WTC11 (cell line): ENCODE data around the gene HTR3B. TPM values are rescaled to one million over a fixed set of nuclear protein-coding genes. Genes with fewer than 3 reads are reported as not detected.
"Not testable (repeated sequence)": the region's sequence is repeated elsewhere in the genome, so short reads cannot be mapped to it uniquely, and the experiment has no call there.

Experiments
- ATAC-seq: fragments of 200-7000 bp; cut with Tn5 transposase; 2 replicates; pipeline ENCODE4 v1.10.0; 2021; ENCODE audit warnings: mild to moderate bottlenecking, moderate library complexity
- CTCF ChIA-PET: fragments of 300-600 bp; sonication (Branson Sonifier 250); formaldehyde crosslinking; loops from one replicate; lab custom pipeline; 2021; ENCODE audit warnings: antibody characterized with exemption; lab: Charles Lee
- POLR2A ChIA-PET: fragments of 350-600 bp; sonication (Branson Sonifier 250); formaldehyde crosslinking; loops from one replicate; lab custom pipeline; 2021; ENCODE audit warnings: antibody characterized with exemption; lab: Charles Lee
- DNase-seq: peaks from one replicate; pipeline ENCODE4 v3.0.0; 2021; ENCODE audit warnings: low spot score
- H3K27ac Mint-ChIP-seq: 2 replicates; pipeline ENCODE4 v1.8.0; 2021; ENCODE audit warnings: mixed read lengths
- H3K27me3 Mint-ChIP-seq: 2 replicates; pipeline ENCODE4 v1.8.0; 2021; ENCODE audit warnings: low read depth, mild to moderate bottlenecking, moderate library complexity, mixed read lengths
- H3K36me3 Mint-ChIP-seq: 2 replicates; pipeline ENCODE4 v1.8.0; 2021; ENCODE audit warnings: mixed read lengths
- H3K4me1 Mint-ChIP-seq: 2 replicates; pipeline ENCODE4 v1.8.0; 2022; ENCODE audit warnings: mixed read lengths
- H3K4me3 Mint-ChIP-seq: 2 replicates; pipeline ENCODE4 v1.8.0; 2021; ENCODE audit warnings: mild to moderate bottlenecking, moderate library complexity, mixed read lengths
- H3K9me3 Mint-ChIP-seq: 2 replicates; pipeline ENCODE4 v1.8.0; 2021; ENCODE audit warnings: mixed read lengths
- CBFB ChIP-seq: sonication (generic); formaldehyde crosslinking; IDR thresholded peaks from 2 replicates; pipeline ENCODE4 v1.8.1; 2022; ENCODE audit warnings: mild to moderate bottlenecking, low read depth, missing genetic modification reagents
- CREM ChIP-seq: sonication (generic); formaldehyde crosslinking; IDR thresholded peaks from 2 replicates; pipeline ENCODE4 v1.8.1; 2022; ENCODE audit warnings: mild to moderate bottlenecking, missing genetic modification reagents, moderate library complexity
- GRHL2 ChIP-seq: fragments of 250-450 bp; sonication (Bioruptor Pico); IDR thresholded peaks from 2 replicates; pipeline ENCODE4 v1.8.0; 2022; ENCODE audit warnings: mild to moderate bottlenecking, moderate library complexity; ENCODE audit not compliant: insufficient replicate concordance, severe bottlenecking
- KAT7 ChIP-seq: sonication (generic); formaldehyde crosslinking; IDR thresholded peaks from 2 replicates; pipeline ENCODE4 v1.8.1; 2023; ENCODE audit warnings: missing genetic modification reagents, mild to moderate bottlenecking, borderline replicate concordance
- NFATC4 ChIP-seq: fragments of 250-450 bp; sonication (Bioruptor Pico); IDR thresholded peaks from 2 replicates; pipeline ENCODE4 v1.9.0; 2021; ENCODE audit warnings: mild to moderate bottlenecking
- NFE2L1 ChIP-seq: sonication (generic); formaldehyde crosslinking; IDR thresholded peaks from 2 replicates; pipeline ENCODE4 v1.8.1; 2023; ENCODE audit warnings: missing genetic modification reagents
- PRRX2 ChIP-seq: fragments of 250-450 bp; sonication (Bioruptor Pico); IDR thresholded peaks from 2 replicates; pipeline ENCODE4 v1.8.0; 2021; ENCODE audit warnings: mild to moderate bottlenecking
- ZNF219 ChIP-seq: sonication (generic); formaldehyde crosslinking; IDR thresholded peaks from 2 replicates; pipeline ENCODE4 v1.8.0; 2023; ENCODE audit warnings: missing genetic modification reagents, mild to moderate bottlenecking, borderline replicate concordance
- ZNF232 ChIP-seq: sonication (generic); formaldehyde crosslinking; IDR thresholded peaks from 2 replicates; pipeline ENCODE4 v1.8.0; 2022; ENCODE audit warnings: mild to moderate bottlenecking, missing genetic modification reagents
- ZNF671 ChIP-seq: fragments of 250-450 bp; sonication (Bioruptor Pico); IDR thresholded peaks from 2 replicates; pipeline ENCODE4 v1.8.0; 2021; ENCODE audit warnings: mild to moderate bottlenecking
- total RNA-seq: library from RNA; stranded (reverse); gene quantifications from 3 replicates; pipeline ENCODE4 v1.2.3, GENCODE V29; 2021
- TF ChIP-seq, protein P1 (sequence below): sonication (generic); formaldehyde crosslinking; IDR thresholded peaks from 2 replicates; pipeline ENCODE4 v1.8.0; 2022; ENCODE audit warnings: missing genetic modification reagents
- TF ChIP-seq, protein P2 (sequence below): fragments of 250-450 bp; sonication (Bioruptor Pico); IDR thresholded peaks from 2 replicates; pipeline ENCODE4 v1.9.0; 2021; ENCODE audit warnings: mild to moderate bottlenecking
- TF ChIP-seq, protein P3 (sequence below): fragments of 250-450 bp; sonication (Bioruptor Pico); IDR thresholded peaks from 2 replicates; pipeline ENCODE4 v2.1.2; 2022; ENCODE audit warnings: mild to moderate bottlenecking, moderate library complexity
- TF ChIP-seq, protein P4 (sequence below): fragments of 250-450 bp; sonication (Bioruptor Pico); IDR thresholded peaks from 2 replicates; pipeline ENCODE4 v1.8.0; 2021; ENCODE audit warnings: mild to moderate bottlenecking
- TF ChIP-seq, protein P5 (sequence below): sonication (generic); formaldehyde crosslinking; conservative IDR thresholded peaks from 2 replicates; pipeline ENCODE4 v1.8.1; 2022; ENCODE audit warnings: mild to moderate bottlenecking, missing genetic modification reagents
- TF ChIP-seq, protein P6 (sequence below): sonication (generic); formaldehyde crosslinking; IDR thresholded peaks from 2 replicates; pipeline ENCODE4 v1.8.0; 2022; ENCODE audit warnings: mild to moderate bottlenecking, missing genetic modification reagents
- TF ChIP-seq, protein P7 (sequence below): sonication (generic); formaldehyde crosslinking; IDR thresholded peaks from 2 replicates; pipeline ENCODE4 v1.8.1; 2023; ENCODE audit warnings: mild to moderate bottlenecking, missing genetic modification reagents
- TF ChIP-seq, protein P8 (sequence below): fragments of 250-450 bp; sonication (Bioruptor Pico); IDR thresholded peaks from 2 replicates; pipeline ENCODE4 v1.9.0; 2021; ENCODE audit warnings: moderate library complexity, mild to moderate bottlenecking, inconsistent platforms, borderline replicate concordance
- TF ChIP-seq, protein P9 (sequence below): sonication (generic); formaldehyde crosslinking; IDR thresholded peaks from 2 replicates; pipeline ENCODE4 v1.8.0; 2022; ENCODE audit warnings: mild to moderate bottlenecking, missing genetic modification reagents

HTR3B gene
- total RNA-seq, 1 experiment from 2014 or later = not detected

DNA sequence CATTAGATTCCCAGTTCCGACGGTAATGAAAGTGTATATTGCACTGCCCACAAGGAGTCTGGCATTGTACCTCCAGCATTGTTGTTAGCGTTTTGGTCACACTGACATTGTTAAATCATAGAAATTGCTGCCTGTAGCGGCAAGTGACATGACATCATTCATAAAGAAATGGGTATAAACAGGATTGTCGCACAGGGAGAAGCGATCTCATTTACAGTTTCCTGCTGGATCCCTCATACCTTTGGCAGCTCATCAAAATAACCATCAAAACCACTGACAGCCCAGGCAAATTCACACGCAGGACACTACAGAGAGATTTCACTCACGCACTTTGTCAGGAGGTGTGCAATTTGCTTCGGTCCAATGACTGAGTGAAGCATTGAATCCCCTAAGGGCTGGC is 3.5 kb downstream of the HTR3B start:
- ChIA-PET CTCF (interaction anchor here (2.7 to 6.2 kb wide), 3 partner anchors 13 to 353 kb away, joined by 12 to 118 read pairs (median 20); no protein-coding TSS in a partner anchor), POLR2A (no interaction called here)
- Mint-ChIP-seq H3K27ac (no peak overlapping the region), H3K4me1 (peaks cover 21% of the 10 kb centered on the region), H3K9me3 (no peaks in the 10 kb centered on the region), H3K4me3 (no peak overlapping the region), H3K36me3 (no peaks in the 10 kb centered on the region), H3K27me3 (no peaks in the 10 kb centered on the region)
- DNase-seq (no peak), ATAC-seq (no peak)
- TF ChIP-seq, protein P1, sequence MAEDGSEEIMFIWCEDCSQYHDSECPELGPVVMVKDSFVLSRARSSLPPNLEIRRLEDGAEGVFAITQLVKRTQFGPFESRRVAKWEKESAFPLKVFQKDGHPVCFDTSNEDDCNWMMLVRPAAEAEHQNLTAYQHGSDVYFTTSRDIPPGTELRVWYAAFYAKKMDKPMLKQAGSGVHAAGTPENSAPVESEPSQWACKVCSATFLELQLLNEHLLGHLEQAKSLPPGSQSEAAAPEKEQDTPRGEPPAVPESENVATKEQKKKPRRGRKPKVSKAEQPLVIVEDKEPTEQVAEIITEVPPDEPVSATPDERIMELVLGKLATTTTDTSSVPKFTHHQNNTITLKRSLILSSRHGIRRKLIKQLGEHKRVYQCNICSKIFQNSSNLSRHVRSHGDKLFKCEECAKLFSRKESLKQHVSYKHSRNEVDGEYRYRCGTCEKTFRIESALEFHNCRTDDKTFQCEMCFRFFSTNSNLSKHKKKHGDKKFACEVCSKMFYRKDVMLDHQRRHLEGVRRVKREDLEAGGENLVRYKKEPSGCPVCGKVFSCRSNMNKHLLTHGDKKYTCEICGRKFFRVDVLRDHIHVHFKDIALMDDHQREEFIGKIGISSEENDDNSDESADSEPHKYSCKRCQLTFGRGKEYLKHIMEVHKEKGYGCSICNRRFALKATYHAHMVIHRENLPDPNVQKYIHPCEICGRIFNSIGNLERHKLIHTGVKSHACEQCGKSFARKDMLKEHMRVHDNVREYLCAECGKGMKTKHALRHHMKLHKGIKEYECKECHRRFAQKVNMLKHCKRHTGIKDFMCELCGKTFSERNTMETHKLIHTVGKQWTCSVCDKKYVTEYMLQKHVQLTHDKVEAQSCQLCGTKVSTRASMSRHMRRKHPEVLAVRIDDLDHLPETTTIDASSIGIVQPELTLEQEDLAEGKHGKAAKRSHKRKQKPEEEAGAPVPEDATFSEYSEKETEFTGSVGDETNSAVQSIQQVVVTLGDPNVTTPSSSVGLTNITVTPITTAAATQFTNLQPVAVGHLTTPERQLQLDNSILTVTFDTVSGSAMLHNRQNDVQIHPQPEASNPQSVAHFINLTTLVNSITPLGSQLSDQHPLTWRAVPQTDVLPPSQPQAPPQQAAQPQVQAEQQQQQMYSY = no peak
- TF ChIP-seq, protein P2, sequence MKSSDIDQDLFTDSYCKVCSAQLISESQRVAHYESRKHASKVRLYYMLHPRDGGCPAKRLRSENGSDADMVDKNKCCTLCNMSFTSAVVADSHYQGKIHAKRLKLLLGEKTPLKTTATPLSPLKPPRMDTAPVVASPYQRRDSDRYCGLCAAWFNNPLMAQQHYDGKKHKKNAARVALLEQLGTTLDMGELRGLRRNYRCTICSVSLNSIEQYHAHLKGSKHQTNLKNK = no peak
- TF ChIP-seq, protein P3, sequence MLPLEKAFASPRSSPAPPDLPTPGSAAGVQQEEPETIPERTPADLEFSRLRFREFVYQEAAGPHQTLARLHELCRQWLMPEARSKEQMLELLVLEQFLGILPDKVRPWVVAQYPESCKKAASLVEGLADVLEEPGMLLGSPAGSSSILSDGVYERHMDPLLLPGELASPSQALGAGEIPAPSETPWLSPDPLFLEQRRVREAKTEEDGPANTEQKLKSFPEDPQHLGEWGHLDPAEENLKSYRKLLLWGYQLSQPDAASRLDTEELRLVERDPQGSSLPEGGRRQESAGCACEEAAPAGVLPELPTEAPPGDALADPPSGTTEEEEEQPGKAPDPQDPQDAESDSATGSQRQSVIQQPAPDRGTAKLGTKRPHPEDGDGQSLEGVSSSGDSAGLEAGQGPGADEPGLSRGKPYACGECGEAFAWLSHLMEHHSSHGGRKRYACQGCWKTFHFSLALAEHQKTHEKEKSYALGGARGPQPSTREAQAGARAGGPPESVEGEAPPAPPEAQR (CRISPR knock-in tag) = no peak
- TF ChIP-seq GRHL2 (CRISPR knock-in tag) = no peak
- TF ChIP-seq ZNF219 (CRISPR knock-in tag) = no peak
- TF ChIP-seq PRRX2 (CRISPR knock-in tag) = no peak
- TF ChIP-seq, protein P4, sequence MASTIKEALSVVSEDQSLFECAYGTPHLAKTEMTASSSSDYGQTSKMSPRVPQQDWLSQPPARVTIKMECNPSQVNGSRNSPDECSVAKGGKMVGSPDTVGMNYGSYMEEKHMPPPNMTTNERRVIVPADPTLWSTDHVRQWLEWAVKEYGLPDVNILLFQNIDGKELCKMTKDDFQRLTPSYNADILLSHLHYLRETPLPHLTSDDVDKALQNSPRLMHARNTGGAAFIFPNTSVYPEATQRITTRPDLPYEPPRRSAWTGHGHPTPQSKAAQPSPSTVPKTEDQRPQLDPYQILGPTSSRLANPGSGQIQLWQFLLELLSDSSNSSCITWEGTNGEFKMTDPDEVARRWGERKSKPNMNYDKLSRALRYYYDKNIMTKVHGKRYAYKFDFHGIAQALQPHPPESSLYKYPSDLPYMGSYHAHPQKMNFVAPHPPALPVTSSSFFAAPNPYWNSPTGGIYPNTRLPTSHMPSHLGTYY (CRISPR knock-in tag) = no peak
- TF ChIP-seq, protein P5, sequence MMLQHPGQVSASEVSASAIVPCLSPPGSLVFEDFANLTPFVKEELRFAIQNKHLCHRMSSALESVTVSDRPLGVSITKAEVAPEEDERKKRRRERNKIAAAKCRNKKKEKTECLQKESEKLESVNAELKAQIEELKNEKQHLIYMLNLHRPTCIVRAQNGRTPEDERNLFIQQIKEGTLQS (CRISPR knock-in tag) = no peak
- TF ChIP-seq, protein P6, sequence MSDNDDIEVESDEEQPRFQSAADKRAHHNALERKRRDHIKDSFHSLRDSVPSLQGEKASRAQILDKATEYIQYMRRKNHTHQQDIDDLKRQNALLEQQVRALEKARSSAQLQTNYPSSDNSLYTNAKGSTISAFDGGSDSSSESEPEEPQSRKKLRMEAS (CRISPR knock-in tag) = no peak
- TF ChIP-seq, protein P7, sequence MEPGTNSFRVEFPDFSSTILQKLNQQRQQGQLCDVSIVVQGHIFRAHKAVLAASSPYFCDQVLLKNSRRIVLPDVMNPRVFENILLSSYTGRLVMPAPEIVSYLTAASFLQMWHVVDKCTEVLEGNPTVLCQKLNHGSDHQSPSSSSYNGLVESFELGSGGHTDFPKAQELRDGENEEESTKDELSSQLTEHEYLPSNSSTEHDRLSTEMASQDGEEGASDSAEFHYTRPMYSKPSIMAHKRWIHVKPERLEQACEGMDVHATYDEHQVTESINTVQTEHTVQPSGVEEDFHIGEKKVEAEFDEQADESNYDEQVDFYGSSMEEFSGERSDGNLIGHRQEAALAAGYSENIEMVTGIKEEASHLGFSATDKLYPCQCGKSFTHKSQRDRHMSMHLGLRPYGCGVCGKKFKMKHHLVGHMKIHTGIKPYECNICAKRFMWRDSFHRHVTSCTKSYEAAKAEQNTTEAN = no peak
- TF ChIP-seq ZNF232 (CRISPR knock-in tag) = no peak
- no peak for TF ChIP-seq CBFB
- no peak for TF ChIP-seq KAT7
- no peak for TF ChIP-seq CREM

DNA sequence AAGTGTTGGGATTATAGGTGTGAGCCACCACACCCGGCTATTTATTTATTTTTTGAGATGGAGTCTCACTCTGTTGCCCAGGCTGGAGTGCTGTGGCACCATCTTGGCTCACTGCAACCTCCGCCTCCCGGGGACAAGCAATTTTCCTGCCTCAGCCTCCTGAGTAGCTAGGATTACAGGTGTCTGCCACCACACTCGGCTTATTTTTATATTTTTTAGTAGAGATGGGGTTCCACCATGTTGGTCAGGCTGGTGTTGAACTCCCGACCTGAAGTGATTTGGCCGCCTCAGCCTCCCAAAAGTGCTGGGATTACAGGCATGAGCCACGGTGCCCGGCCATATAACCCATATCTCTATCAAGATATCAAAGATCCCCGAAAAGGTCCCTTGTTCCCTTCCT is 6.9 kb downstream of the HTR3B start:
- H3K9me3 Mint-ChIP-seq, H3K4me3 Mint-ChIP-seq, CTCF ChIA-PET, H3K27ac Mint-ChIP-seq, H3K27me3 Mint-ChIP-seq, H3K36me3 Mint-ChIP-seq, ATAC-seq, POLR2A ChIA-PET, DNase-seq, H3K4me1 Mint-ChIP-seq: not testable (repeated sequence)

DNA sequence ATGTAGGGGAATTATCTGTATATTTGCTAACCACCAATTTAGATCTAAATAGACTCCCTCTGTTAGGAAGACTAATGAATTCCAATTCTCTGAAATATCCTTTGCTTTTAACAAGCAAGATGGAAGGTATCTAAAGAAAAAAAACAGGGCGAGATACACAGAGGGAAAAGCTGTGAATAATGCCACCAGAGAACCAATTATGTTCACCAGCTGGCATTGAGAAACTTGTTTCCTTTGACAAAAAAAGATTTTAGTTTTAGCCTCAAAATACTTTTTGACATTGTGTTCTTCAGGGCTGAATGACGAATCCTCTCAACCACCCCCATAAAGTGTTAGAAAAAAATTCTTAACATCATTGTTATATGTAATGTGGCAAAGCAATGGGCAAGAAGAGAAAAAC is 19.0 kb downstream of the HTR3B start:
- H3K4me3 Mint-ChIP-seq = no peak overlapping the region
- no peak overlapping the region for H3K27ac Mint-ChIP-seq
- H3K36me3 Mint-ChIP-seq = no peaks in the 10 kb centered on the region
- H3K9me3 Mint-ChIP-seq = peaks cover 5% of the 10 kb centered on the region; the same call in 1 of the 2 replicates
- no peaks in the 10 kb centered on the region for H3K4me1 Mint-ChIP-seq
- DNase-seq (no peak), ATAC-seq (no peak)
- CTCF ChIA-PET = interaction anchor here (1.5 kb wide), 1 partner anchor 337 kb away, joined by 4 read pairs; no protein-coding TSS in a partner anchor
- H3K27me3 Mint-ChIP-seq = no peaks in the 10 kb centered on the region
- POLR2A ChIA-PET = no interaction called here
- TF ChIP-seq NFATC4 (no peak), NFE2L1 (CRISPR knock-in tag) (no peak), ZNF671 (CRISPR knock-in tag) (no peak)
- TF ChIP-seq, protein P6 (CRISPR knock-in tag) = no peak
- TF ChIP-seq, protein P8, sequence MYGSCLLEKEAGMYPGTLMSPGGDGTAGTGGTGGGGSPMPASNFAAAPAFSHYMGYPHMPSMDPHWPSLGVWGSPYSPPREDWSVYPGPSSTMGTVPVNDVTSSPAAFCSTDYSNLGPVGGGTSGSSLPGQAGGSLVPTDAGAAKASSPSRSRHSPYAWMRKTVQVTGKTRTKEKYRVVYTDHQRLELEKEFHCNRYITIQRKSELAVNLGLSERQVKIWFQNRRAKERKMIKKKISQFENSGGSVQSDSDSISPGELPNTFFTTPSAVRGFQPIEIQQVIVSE (CRISPR knock-in tag) = no peak
- TF ChIP-seq, protein P9, sequence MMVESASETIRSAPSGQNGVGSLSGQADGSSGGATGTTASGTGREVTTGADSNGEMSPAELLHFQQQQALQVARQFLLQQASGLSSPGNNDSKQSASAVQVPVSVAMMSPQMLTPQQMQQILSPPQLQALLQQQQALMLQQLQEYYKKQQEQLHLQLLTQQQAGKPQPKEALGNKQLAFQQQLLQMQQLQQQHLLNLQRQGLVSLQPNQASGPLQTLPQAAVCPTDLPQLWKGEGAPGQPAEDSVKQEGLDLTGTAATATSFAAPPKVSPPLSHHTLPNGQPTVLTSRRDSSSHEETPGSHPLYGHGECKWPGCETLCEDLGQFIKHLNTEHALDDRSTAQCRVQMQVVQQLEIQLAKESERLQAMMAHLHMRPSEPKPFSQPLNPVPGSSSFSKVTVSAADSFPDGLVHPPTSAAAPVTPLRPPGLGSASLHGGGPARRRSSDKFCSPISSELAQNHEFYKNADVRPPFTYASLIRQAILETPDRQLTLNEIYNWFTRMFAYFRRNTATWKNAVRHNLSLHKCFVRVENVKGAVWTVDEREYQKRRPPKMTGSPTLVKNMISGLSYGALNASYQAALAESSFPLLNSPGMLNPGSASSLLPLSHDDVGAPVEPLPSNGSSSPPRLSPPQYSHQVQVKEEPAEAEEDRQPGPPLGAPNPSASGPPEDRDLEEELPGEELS (CRISPR knock-in tag) = no peak
